HG03571 (cell line): ENCODE results near the gene CBX7.

Source experiments
- ATAC-seq: cut with Tn5 transposase; IDR thresholded peaks from one replicate; pipeline ENCODE4 v1.9.1; 2021; ENCODE audit not compliant: unreplicated experiment

Gene CBX7

DNA sequence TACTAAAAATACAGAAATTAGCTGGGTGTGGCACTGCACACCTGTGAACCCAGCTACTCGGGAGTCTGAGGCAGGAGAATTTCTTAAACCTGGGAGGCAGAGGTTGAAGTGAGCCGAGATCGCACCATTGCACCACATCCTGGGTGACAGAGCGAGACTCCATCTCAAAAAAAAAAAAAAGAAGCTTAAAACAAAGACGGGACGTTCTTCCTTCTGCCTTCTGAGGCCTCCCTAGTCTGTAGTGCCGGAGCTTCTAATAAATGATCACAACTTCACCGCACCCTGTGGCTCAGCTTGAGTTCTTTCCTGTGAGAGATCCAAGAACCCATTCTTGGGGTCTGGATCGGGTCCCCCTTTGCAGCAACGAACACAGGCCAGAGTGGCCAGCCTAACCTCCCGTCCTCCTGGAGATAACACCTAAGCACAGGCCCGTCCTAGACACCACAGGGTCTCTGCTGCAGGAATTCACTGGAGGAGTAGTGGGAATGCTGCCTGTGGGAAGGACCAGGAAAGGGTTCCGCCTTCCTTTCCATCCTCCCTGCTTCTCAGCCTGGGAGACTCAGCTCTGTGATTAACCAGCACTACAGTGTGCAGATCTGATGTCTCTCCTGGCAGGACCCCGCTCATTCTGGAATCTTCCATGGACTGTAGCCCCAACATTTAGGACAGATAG lies 57.6 kb downstream of the CBX7 start:
- no peak for ATAC-seq

GRCh38 chr22:39092111-39092862 lies 60.2 kb downstream of the CBX7 start:
- no peak for ATAC-seq

GRCh38 chr22:39091126-39092081 lies 61.1 kb downstream of the CBX7 start:
- ATAC-seq = no peak

- no peak for ATAC-seq
Observed at GRCh38 chr22:39090426-39091064, 61.9 kb downstream of the CBX7 start.

DNA sequence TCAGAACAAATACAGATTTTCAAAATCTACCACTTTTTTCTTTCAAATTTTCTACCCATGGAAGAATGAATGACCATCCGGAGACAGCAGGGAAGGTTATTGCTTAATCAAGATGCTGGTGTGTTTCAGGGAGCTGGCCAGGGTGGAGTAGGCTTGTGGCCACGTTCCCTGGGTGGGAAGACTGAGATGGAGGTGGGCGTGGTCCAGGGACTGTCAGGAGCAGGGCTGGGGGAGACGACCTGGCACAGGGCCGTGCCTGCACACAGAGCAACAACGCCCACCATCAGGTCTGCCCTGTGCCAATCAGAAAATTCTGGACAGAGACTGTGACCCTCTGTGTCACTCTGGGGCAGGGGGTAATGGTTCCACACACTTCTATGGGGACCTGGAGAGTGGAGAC lies 62.6 kb downstream of the CBX7 start:
- no peak for ATAC-seq

DNA sequence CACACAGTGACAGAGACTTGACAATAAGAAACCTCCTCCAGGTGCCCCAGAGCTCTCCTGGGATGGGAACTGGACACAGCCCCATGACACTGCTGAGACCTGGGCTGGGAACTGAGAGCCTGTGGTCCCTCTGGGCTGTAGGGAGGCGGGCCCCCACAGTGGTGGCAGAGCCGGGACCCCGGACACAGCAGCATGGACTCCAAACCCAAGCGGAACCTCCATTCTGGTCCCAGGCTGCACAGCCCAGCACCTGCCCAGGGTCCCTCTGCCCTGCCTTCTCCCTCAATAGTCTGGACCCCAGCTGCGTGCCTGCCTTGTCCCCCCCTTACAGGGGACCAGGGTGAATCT lies 63.8 kb downstream of the CBX7 start:
- ATAC-seq = no peak

DNA sequence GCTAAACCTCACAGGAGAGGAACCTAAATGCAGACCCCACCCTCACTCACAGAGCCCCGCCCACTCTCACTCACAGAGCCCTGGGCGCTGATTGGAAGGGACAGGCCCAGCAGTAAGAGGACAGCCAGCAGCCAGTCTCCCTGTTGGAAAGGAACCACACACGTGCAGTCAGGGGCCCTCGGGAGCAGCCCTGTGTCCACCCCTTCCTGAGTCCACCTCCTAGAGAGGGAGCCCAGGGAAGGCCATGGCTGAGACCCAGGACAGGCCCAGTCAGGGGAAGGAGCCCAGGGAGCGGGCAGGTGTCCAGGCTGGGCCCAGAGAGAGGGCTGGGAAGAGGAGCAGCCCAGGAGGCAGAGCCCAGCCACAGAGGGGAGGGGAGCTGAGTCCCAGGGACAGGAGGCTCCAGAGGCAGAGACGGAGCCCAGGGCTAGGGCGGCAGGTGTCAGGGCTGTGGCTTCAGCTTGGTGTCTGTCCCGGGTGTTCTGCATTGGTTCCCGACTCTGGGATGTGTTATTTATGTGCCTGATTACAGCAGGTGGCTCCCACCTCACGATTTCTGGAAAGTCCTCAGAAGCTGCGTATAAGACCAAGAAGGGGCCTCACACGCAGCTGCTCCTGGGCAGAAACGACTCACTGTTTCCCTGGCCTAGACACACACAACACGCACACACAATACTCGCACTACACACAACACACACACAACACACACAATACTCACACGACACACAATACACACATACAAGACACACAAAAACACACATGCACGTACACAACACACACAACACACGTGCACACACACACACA lies 64.4 kb downstream of the CBX7 start:
- no peak for ATAC-seq

DNA sequence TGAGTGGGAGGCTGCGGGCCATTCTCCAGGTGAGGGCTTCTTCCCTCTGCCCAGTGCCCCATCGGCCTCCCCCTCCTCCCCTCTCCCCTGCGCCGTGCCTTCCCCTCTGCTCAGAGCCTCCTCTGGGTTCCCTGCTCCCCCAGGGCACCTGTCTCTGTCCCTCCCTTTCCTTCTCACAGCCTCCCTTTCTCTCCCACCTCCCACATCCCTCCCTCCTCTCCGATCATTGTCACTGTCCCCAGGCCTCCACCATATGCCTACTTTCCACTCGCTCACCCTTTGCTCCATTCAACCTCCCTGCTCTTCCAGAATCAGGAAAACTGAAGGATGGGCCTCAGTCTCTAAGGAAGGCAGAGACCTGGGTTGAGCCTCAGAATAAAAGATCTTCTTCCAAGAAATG lies 65.4 kb downstream of the CBX7 start:
- ATAC-seq = no peak

DNA sequence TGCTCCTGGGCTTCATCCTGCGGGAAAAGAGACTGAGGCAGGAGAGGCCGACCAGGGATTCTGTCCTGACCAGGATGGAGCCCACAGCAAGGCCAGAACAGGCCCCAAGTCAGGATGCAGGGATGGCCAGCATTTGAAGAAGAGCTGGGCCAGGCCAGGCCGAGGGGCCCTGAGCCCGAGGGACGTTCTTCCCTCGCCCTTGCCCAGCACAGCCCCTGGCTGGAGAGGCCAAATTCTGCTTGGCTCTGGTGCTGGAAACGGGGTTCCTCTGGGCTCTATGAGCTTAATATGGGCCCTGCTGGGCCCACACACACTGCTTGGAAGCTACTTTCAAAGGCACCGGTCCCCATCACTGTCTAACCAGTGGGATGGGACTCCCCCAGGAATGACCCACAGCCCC lies 67.8 kb downstream of the CBX7 start:
- no peak for ATAC-seq

DNA sequence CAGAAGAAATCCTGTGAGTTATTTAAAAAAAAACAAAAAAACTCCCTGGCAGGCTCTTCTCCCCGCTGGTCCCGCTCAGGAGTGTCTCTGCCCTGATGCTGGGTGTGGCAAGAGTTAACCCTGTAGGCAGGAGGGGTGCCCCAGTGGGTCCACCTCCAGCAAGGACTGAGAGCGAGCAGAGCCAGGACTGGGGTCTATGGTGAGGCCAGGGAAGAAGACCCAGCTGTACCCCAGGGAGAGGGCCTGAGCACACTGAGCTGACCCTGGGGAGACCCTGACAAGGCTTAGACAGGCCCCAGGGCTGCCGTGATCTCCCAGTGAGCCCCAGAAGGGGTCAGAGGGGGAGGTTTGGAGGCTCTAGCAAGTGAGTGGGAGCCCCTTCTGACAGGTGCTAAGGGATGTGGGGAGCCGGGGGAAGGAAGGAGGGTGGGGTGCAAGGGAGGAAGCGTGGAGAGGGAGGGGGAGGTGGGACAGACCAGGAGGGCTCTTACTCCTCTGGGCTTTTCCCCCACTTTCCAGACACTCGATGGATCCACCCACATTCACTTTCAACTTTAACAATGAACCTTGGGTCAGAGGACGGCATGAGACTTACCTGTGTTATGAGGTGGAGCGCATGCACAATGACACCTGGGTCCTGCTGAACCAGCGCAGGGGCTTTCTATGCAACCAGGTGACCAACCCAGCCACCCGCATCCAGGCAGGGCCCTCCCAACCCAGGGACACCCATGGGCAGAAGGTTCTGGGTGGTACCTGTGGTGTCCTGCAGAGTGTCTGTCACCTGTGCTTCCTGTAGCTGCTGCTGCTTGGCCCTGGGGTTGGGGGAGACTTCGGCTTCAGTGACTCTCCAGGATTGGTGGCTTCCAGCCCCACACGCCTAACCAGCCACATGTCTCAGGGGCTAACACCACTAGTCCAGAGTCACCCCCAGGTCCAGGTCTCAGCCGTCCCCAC lies 69.0 kb downstream of the CBX7 start:
- ATAC-seq = no peak

DNA sequence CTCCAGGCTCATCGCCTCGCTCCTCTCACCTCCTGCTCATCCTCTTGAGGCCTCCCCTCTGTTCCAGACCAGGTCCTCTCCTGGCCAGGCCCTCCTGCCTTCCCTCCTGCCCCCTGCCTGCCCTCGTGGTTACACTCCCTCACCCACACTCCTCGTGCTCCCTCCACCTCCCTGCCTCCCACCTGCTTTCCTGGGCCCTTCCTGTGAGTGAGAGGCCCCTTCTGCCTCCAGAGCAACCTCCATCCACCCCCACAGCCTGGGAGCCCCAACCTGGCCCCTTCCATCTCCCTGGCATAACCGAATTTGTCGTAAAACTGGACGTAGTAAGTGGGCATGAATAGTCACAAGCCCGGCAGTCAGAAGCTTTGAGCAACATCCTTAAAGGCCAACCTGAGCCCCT lies 70.9 kb downstream of the CBX7 start:
- ATAC-seq = no peak

- ATAC-seq = no peak
Observed at GRCh38 chr22:39081016-39081415, 71.5 kb downstream of the CBX7 start.
